Stromal cell of bone marrow (primary cell): ENCODE measurements around the gene CRB2.

Source experiments
- DNase-seq: peaks from one replicate; pipeline ENCODE4 v3.0.0-alpha.2; 2012; ENCODE audit warnings: low read depth

CRB2 gene

GRCh38 chr9:123421801-123422455 is 65.9 kb downstream of the CRB2 start:
- DNase-seq, result no peak

- DNase-seq, result no peak
Observed at GRCh38 chr9:123422635-123423310, 66.8 kb downstream of the CRB2 start.

GRCh38 chr9:123423311-123423640 is 67.3 kb downstream of the CRB2 start:
- DNase-seq, result no peak

GRCh38 chr9:123424131-123424530 is 68.1 kb downstream of the CRB2 start:
- DNase-seq, result no peak

GRCh38 chr9:123424552-123425225 is 68.7 kb downstream of the CRB2 start:
- DNase-seq, result no peak

- DNase-seq, result no peak
Observed at GRCh38 chr9:123425261-123425821, 69.3 kb downstream of the CRB2 start.

- DNase-seq, result no peak
Observed at GRCh38 chr9:123425836-123426365, 69.9 kb downstream of the CRB2 start.

GRCh38 chr9:123426406-123426805 is 70.4 kb downstream of the CRB2 start:
- no peak for DNase-seq
